GM21423 (cell line): Measurements from ENCODE around the gene SOX12.
A peak's percentile ranks its signal among the peaks of the same experiment; 100 is the strongest.
"Not testable (repeated sequence)": the region's sequence is repeated elsewhere in the genome, so short reads cannot be mapped to it uniquely, and the experiment has no call there.

Experiments
- ATAC-seq: cut with Tn5 transposase; IDR thresholded peaks from one replicate; pipeline ENCODE4 v1.9.1; 2021; ENCODE audit warnings: mild to moderate bottlenecking, moderate library complexity; ENCODE audit not compliant: unreplicated experiment

Gene SOX12

DNA sequence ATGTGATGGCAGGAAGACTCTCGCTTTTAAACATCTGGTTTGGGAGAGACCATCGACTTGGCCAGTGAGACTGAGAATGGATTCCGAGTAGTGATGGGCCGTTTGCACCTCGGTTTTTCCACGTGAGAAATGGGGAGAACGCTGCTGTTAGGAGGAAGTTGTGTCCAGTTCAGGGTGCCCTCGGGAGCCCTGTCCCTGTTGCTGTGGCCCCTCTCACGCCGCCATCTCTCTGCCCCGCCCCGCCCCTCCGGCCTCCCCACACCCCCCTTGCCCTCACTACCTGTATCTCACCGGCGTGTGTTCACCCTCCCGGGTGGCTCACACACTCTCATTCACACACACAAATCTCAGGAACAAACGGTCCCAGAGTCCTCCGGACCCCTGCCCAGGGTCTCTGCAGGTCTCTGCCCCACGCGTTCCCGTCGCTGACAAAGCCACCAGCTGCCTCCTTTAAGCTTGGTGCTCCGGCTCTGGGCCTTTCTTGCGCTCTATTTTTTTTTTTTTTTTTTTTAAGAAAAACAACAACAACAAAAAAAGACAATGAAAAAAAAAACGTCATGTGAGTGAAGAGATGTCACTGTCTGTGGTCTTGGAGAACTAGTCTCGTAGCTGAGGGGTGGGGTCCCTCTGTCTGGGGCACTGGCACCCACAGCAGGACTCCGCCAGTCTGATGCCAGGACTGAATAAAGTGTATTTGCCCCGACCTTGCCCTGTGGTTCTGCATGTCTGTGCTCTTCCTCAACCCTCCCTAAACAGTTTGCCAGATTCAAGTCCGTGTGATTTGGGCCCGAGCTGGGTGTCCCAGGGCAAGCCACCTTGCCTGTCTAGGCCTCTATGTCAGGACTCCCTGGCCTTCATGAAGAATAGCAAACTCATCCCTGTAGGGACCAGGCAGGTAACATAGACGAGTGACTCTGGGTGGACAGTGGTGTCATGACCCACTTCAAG, 2.9 kb downstream of the SOX12 start:
- ATAC-seq: no peak

DNA sequence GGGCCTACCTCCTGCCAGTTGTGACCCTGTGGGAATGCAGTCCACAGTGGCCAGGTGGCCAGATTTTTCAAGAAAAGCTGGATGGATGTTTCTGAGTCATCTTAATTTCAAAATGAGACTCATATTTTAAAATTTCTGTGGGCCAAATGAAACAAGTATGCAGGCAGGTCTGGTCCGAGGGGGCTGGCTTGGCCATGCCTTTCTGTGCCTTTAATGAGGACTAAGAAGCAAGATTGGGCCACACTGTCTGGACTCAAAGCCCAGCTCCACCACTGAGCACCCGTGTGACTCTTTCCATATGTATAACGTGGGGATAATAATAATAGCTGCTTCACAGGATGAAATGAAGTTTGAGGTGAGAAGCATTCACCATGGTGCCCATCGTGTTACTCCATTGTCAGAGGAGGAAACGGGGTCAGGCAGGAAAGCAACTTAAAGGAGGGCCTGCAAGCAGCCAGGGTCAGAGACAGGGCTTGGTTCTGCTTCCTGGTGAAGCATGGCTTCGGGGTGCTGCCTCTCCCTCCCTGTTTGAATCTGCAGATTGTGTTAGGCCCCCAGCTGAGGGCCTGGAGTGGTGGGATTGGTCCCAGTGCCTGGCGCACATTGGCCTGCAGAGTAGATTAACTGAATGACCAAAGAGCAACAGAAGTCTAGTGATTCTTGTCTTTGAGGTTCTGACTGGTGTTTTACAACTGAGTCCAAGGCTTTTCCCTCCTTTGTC, 3.8 kb downstream of the SOX12 start:
- no peak for ATAC-seq

DNA sequence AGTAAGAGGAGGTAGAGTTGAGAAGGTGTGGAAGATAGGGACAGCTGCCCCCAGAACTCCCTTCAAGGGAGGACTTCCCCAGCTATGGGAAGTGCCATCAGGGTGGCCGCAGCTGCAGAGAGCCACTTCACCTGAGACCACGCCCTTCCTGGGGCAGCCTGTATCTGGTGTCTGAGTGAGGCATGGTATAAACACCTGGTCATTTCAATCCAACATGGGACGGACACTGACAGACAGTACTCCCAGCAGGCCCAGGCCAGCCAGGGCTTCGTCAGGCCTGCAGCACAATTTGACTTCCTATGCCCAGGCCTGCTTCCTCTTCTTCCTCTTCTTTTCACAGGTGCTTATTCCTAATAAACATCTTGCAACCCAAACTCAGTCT, 4.5 kb downstream of the SOX12 start:
- ATAC-seq: no peak

DNA sequence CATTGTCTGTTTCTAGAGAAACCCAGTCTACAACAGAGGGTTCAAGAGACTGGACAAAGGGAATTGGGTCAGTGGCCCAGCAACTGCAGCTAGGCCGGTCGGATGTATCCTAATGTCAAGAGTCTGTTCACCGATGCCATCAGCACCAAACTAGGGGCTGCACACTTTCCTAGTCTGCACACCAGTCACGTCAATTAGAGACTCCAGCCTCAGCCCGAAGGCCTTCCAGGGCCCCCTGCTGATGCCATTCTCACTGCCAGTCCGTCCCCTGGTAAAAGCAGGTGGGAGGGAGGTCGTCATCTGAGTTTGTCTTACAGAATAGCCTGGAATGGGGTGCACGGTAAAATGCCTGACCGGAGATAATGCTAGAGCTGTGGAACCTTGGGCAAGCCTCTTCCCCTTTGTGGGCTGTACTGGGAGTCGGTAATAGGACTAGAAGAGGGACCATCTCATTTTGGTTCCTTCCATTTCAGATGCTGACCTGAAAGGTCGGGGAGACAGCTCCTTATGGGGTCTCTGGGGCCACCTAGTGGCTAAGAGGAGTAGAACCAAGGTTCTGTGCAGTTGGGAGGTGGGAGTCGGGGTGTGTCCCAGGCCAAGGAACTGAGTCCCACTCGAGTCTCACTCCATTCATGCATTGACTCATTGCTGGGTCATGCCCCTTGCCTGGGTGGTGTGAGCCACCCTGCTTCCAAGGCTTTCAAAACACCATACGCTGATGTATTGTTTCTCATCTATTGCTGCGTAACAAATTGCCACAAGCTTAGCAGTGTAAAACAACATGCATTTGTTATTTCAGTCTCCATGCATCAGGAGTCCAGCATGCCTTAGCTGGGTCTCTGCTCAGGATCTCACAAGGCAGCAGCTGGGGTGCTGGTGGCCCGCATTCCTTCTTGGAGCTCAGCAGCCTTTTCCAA, 5.1 kb downstream of the SOX12 start:
- ATAC-seq: no peak

DNA sequence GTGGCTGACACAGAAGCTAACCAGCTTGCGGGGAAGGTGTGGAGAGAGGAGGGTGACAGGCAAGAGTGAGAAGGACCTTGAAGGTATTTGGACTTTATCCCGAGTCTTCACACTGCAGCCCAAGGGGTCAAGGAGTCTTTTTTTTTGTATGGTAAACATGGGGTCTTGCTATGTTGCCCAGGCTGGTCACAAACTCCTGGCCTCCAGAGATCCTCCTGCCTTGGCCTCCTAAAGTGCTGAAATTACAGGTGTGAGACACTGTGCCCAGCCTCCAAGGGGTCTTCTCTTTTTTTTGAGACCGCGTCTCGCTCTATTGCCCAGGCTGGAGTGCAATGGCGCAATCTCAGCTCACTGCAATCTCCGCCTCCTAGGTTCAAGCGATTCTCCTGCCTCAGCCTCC, 9.2 kb downstream of the SOX12 start:
- no peak for ATAC-seq

DNA sequence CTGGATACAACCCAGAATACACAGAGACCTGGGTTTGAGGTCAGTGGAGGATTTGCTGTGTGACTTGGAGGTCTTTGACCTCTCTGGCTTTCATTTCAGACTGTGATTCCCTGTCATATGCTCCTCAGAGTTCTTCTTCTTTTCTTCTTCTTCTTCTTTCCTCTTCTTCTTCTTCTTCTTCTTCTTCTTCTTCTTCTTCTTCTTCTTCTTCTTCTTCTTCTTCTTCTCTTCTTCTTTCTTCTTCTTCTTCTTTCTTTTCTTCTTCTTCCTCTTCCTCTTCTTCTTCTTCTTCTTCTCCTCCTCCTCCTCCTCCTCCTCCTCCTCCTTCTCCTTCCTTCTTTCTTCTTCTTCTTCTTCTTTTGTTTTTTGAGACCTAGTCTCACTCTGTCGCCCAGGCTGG, 10.7 kb downstream of the SOX12 start:
- not testable (repeated sequence) for ATAC-seq

DNA sequence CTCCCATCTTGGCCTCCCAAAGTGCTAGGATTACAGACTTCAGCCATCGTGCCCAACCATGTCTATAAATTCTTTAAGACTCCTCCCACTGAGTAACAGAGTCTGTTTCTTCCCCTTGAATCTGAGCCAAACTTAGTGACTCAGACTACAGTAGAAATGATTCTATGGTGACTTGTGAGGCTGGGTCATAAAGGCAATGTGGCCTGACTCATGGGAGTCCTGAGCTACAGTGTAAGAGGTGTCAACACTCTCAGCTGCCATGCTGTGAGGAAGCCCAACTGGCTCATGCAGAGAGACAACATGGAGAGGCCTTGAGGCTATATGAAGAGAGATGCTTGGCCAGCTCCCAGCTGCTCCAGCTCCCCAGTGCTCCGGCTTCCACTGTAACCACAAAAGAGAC, 16.3 kb downstream of the SOX12 start:
- ATAC-seq: no peak

DNA sequence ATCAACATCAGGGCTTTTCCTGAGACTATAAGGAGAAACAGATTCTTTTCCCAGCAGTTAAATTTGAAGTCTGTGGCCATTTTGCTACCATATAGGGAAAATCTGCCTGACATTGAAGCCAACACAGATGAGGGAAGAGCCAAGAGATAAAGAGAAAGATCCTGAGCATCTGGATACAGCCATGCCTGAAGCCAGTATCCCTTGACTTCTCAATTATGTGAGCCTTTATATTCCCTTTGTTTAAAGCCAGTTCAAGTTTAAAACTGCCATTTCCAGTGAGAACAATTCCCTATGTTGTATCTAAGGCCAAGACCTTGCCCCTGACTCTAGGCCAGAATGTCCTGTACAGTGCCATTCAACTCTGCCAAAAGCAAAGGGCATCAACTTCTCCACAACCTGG, 17.8 kb downstream of the SOX12 start:
- no peak for ATAC-seq

DNA sequence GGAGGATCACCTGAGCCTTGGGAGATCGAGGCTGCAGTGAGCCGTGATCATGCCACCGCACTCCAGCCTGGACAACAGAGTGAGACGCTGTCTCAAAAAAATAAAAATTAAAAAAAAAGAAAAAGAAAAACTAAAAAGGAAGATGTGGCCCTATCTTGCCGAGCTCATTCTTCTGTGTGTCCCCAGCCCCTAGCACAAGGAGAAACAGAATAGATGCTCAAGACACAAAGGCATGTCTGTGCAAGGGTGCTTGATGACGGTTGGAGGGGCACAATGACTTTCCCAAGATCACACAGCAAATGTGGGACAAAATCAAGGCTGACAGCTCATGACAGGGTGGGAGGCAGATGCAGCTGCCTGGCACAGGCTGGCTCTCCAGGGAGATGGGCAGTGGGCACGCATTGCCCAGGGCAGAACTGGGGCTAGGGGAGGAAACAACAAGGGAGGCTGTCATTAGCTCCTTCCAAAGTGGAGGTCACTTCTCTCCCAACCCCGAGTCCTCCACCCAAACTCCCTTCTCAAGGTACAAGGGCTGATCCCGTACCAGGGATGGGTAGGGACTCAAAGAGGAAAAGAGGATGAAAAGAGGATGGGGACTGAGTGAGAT, 20.8 kb downstream of the SOX12 start:
- no peak for ATAC-seq

DNA sequence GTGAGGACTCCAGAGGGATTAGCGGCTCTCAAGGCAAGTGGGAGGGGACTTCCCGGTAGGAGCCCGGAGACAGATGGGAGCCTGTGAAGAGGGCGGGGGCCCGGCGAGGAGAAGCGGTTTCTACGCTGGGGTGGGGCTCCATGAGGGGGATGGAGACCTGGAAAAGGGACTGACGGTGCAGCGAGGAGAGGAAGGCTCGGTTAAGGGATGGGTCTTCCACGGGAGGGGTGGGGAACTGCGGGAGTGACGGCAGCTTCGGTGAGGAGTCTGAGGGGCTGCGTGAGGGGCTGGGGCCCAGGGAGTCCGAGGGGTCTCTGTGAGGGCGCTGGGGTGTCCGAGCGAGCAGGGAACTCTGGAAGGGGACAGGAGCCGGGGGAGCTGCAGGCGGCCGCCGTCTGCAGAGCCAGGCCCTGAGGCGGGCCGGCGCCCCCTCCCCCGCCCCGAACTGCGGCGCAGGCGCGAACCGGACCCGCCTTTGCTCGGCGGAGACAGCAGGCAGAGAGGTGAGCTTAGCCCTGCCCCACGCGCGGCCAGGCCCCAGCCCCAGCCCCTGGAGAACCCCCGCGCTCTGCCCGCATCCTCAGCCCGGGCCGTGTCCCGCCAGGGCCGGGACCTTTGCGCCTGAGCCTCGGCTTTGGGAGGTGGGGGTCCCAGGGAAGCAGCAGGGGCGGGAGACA, 21.4 kb downstream of the SOX12 start, which contains the start of gene NRSN2:
NRSN2 (plus strand) TSS at position 472 of the 677 bp plus-strand sequence. CDS start 2,533 bp downstream, outside the sequence.
- peak; percentile 25 for ATAC-seq

DNA sequence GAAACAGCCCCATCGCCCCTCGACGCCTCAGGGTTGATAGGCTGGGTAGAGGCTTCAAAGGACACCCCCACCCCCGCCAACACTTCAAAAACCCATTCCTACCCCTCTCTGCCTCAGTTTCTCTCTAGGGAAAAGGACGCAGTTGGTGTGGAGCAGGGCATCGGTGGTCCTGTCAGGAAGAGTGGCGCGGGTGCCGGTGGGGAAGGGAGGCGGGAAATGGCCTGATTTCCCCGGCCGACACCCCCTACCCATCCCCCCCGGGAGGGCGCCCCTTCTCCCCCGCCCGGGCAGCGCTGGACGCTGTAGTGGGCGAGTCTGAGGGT, 21.9 kb downstream of the SOX12 start:
- peak; percentile 5 for ATAC-seq

DNA sequence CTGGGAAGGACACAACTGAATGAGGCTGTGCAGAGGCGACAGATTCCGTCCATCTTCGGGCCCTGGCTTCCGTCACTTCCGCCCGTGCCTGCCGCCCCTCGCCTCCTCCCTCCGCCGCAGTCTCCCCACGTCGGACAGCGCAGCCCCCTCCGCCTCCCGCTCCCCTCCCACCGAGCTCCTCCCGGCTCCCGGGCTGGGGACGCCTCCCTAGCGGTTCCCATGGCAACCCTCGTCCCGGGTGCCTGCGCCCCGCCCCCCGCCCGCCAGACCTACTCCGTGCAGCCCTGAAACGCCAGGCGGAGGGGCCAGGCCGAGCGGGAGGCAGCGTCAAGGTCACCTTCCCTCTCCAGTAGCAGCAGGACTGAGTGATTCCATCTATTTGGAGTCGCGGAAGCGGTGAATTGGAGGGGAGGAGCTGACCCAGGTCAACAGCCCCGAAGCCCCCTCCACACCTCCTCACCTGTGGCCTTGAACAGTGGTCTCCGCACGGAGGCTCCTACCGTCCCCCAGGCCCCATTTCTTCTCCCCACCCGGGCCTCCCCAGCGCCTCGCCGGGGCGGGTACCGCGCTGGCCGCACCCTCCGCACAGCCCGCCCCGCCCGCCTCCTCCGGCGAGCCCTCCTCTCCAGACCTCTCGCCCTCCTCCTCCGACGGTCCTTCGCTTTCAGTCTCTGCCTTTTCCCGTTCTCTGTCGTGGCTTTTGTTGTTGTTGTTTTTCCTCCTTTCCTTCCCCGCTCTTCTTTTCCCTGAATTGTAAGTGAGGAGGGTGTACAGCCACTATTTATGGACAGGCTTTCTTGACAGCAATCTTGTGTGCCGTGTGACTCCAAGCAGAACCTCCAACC, 22.5 kb downstream of the SOX12 start:
- ATAC-seq: peak; percentile 68

DNA sequence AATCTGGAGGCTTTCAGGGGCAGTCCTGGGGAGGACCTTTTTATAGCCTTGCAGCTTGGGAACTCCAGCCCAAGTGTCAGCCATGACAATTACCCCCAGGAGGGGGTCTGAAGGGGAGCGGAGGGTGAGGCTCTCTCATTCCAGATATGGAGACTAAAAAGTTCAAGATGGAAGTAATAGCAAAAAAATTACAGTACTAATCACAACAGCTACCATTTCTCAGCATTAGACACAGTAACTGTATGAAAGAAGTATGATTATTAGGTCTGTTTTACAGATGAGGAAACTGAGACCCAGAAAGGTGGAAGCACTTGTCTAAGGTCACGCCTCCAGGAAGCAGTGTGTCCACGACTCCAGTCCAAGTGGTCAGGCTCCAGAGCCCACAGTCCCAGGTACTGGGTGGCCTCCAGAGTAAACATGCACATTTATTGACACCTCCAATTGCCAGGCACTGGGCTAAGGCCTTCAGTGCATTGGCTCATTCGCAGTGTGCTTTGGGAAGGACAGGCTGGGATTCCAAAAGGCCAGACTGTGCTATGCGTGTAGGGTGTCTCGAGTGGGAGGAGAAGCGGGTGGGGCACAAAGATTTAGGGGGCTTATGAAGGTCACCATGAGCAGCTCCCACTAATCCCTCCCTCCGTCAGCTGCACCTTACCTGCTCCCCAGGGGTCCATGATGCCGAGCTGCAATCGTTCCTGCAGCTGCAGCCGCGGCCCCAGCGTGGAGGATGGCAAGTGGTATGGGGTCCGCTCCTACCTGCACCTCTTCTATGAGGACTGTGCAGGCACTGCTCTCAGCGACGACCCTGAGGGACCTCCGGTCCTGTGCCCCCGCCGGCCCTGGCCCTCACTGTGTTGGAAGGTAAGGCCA, 23.9 kb downstream of the SOX12 start:
- ATAC-seq: no peak

DNA sequence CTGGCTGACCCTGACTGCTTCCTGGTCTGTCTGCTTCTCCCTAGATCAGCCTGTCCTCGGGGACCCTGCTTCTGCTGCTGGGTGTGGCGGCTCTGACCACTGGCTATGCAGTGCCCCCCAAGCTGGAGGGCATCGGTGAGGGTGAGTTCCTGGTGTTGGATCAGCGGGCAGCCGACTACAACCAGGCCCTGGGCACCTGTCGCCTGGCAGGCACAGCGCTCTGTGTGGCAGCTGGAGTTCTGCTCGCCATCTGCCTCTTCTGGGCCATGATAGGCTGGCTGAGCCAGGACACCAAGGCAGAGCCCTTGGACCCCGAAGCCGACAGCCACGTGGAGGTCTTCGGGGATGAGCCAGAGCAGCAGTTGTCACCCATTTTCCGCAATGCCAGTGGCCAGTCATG, 27.8 kb downstream of the SOX12 start:
- no peak for ATAC-seq

DNA sequence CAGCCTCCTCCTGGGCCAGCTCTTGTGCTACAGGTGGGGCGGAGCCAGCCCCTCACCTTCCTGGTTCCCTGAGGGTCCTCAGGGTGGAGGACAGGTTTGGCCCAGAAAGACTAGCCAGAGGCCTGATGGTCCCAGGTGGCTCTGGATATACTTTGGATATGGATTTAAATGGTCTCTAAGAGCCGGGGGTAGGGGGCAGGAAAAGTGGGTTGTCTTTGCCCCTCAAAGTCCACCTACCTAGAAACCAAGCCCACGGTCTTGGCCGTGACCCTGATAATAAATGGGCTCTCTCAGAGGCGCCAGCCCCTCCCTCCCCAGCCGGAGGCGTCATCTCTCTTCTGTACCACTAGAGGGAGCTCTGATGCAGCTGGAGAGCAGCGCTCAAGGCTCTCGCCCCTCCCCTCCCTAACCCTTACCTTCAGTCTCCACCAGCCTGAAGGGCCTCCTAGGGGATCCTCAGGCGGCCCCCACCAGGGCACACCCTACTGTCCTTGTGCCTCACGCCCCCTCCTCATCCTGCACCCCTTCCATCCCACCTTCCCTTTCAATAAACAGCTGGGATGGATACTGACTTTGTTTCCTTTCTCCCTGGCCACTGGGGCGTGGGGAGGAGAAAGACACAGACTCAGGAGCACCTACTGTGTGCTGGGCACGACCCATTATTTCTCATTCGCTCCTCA, 29.1 kb downstream of the SOX12 start:
- ATAC-seq: peak; percentile 96

DNA sequence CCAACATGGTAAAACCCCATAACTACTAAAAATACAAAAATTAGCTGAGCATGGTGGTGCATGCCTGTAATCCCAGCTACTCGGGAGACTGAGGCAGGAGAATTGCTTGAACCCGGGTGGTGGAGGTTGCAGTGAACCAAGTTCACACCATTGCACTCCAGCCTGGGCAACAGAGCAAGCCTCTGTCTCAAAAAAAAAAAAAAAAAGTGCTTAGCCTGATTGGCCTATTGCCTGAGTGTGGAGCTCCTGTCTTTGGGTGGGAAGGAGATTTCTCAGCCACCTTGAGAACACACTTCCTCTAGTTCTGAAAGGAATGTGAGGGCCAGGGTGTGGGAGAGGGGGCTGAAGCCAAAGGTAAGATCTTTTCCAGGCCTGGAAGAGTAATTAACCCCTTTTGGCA, 30.8 kb downstream of the SOX12 start:
- ATAC-seq: not testable (repeated sequence)

DNA sequence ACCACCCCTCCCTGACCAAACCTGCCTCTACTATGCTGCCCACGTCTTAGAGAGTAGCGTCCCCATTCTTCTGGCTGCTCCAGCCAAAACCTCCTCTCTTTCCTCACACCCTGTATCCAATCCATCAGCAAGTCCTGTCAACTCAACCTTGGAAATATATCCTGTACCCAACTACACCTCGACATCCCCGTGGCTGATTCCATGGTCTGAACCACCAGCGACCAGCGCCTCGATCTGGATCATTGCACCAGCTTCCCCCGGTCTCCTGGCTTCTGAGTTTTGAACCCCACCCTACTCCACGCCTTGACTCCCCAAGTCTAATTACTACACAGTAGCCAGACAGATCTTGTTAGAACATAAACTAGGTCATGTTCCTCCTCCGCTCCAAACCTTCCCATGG, 31.4 kb downstream of the SOX12 start:
- ATAC-seq: no peak
